ENCODE measurements around the gene MGAT4C. TPM values are rescaled to one million over a fixed set of nuclear protein-coding genes. Genes with fewer than 3 reads are reported as not detected.

The MGAT4C gene
- total RNA-seq, 4 donors from 2014 or later: 0.14 to 0.75 (median 0.16) TPM; not detected in 1

- no peaks in the 10 kb centered on the region for H3K27me3 ChIP-seq
- H3K36me3 ChIP-seq: no peaks in the 10 kb centered on the region
- no peak overlapping the region for H3K27ac ChIP-seq
- no peak overlapping the region for H3K4me3 ChIP-seq
- in situ Hi-C loops (cut with MboI; ENCODE audit: low pct_ligation_motif_present in 1 of 4, low pct_unique_long_range_greater_than_20kb in 1 of 4, low sequenced_read_pairs in 3 of 4) (no loop called here), intact Hi-C loops (cut with DNase I; ENCODE audit: low total_unique reads) (no loop called here)
- DNase-seq: no peak
- H3K4me1 ChIP-seq: no peaks in the 10 kb centered on the region
- no peaks in the 10 kb centered on the region for H3K9me3 ChIP-seq
- TF ChIP-seq EP300 (IDR thresholded peaks at IDR 0.05; ENCODE audit: low read depth): no peak
- TF ChIP-seq CTCF (IDR thresholded peaks at IDR 0.05): no peak
- TF ChIP-seq POLR2A (IDR thresholded peaks at IDR 0.05): no peak
- TF ChIP-seq POLR2AphosphoS5 (IDR thresholded peaks at IDR 0.05): no peak
Measured at GRCh38 chr12:86247871-86248270, 8.3 kb downstream of the MGAT4C start.

- Histone ChIP-seq H3K9me3 (no peaks in the 10 kb centered on the region), H3K27me3 (no peaks in the 10 kb centered on the region), H3K4me1 (no peaks in the 10 kb centered on the region), H3K36me3 (no peaks in the 10 kb centered on the region), H3K27ac (no peak overlapping the region), H3K4me3 (no peak overlapping the region)
- intact Hi-C loops (cut with DNase I; ENCODE audit: low total_unique reads) (no loop called here), in situ Hi-C loops (cut with MboI; ENCODE audit: low pct_ligation_motif_present in 1 of 4, low pct_unique_long_range_greater_than_20kb in 1 of 4, low sequenced_read_pairs in 3 of 4) (no loop called here)
- DNase-seq: no peak
- TF ChIP-seq POLR2AphosphoS5 (IDR thresholded peaks at IDR 0.05) (no peak), EP300 (IDR thresholded peaks at IDR 0.05; ENCODE audit: low read depth) (no peak), POLR2A (IDR thresholded peaks at IDR 0.05) (no peak)
- WGBS, 2 donors (ENCODE audit: low coverage in 1 of 2): 90% methylated on average over 2 of the region's 2 CpGs
Measured at GRCh38 chr12:86241600-86241999, 14.6 kb downstream of the MGAT4C start.

GRCh38 chr12:86234316-86234855 lies 21.8 kb downstream of the MGAT4C start:
- H3K36me3 ChIP-seq: no peaks in the 10 kb centered on the region
- WGBS, 2 donors (ENCODE audit: low coverage in 1 of 2): 81 to 83% methylated on average over 2 of the region's 2 CpGs
- TF ChIP-seq POLR2A (IDR thresholded peaks at IDR 0.05) (no peak), EP300 (IDR thresholded peaks at IDR 0.05; ENCODE audit: low read depth) (no peak), POLR2AphosphoS5 (IDR thresholded peaks at IDR 0.05) (no peak), CTCF (IDR thresholded peaks at IDR 0.05) (no peak)
- H3K9me3 ChIP-seq: no peaks in the 10 kb centered on the region
- no peaks in the 10 kb centered on the region for H3K27me3 ChIP-seq
- no peak overlapping the region for H3K4me3 ChIP-seq
- no peaks in the 10 kb centered on the region for H3K4me1 ChIP-seq
- in situ Hi-C loops (cut with MboI; ENCODE audit: low pct_ligation_motif_present in 1 of 4, low pct_unique_long_range_greater_than_20kb in 1 of 4, low sequenced_read_pairs in 3 of 4) (no loop called here), intact Hi-C loops (cut with DNase I; ENCODE audit: low total_unique reads) (no loop called here)
- DNase-seq: no peak
- H3K27ac ChIP-seq: no peak overlapping the region

- H3K36me3 ChIP-seq: no peaks in the 10 kb centered on the region
- no peak overlapping the region for H3K27ac ChIP-seq
- no peak overlapping the region for H3K4me3 ChIP-seq
- intact Hi-C loops (cut with DNase I; ENCODE audit: low total_unique reads) (no loop called here), in situ Hi-C loops (cut with MboI; ENCODE audit: low pct_ligation_motif_present in 1 of 4, low pct_unique_long_range_greater_than_20kb in 1 of 4, low sequenced_read_pairs in 3 of 4) (no loop called here)
- H3K9me3 ChIP-seq: no peaks in the 10 kb centered on the region
- 53 to 68% methylated on average over 2 of the region's 2 CpGs for WGBS, 2 donors (ENCODE audit: low coverage in 1 of 2)
- TF ChIP-seq CTCF (IDR thresholded peaks at IDR 0.05) (no peak), POLR2AphosphoS5 (IDR thresholded peaks at IDR 0.05) (no peak)
- no peaks in the 10 kb centered on the region for H3K4me1 ChIP-seq
- no peak for DNase-seq
- no peaks in the 10 kb centered on the region for H3K27me3 ChIP-seq
Measured at GRCh38 chr12:86233126-86233525, 23.1 kb downstream of the MGAT4C start.

GRCh38 chr12:86230516-86231146 lies 25.6 kb downstream of the MGAT4C start:
- in situ Hi-C loops (cut with MboI; ENCODE audit: low pct_ligation_motif_present in 1 of 4, low pct_unique_long_range_greater_than_20kb in 1 of 4, low sequenced_read_pairs in 3 of 4) (no loop called here), intact Hi-C loops (cut with DNase I; ENCODE audit: low total_unique reads) (no loop called here)
- Histone ChIP-seq H3K4me3 (no peak overlapping the region), H3K4me1 (no peaks in the 10 kb centered on the region), H3K27me3 (no peaks in the 10 kb centered on the region), H3K36me3 (no peaks in the 10 kb centered on the region), H3K9me3 (no peaks in the 10 kb centered on the region), H3K27ac (no peak overlapping the region)
- no peak for DNase-seq
- 49 to 64% methylated on average over 8 of the region's 8 CpGs for WGBS, 2 donors (ENCODE audit: low coverage in 1 of 2)
- no peak for TF ChIP-seq EP300 (IDR thresholded peaks at IDR 0.05; ENCODE audit: low read depth)
- TF ChIP-seq CTCF (IDR thresholded peaks at IDR 0.05): no peak
- TF ChIP-seq POLR2AphosphoS5 (IDR thresholded peaks at IDR 0.05): no peak
- no peak for TF ChIP-seq POLR2A (IDR thresholded peaks at IDR 0.05)
